Measurements from ENCODE around the gene PIGU. TPM values are rescaled to one million over a fixed set of nuclear protein-coding genes. Genes with fewer than 3 reads are reported as not detected.

PIGU gene
- total RNA-seq, 5 donors from 2014 or later (not counting 1 experiment from before 2014, with no cell fraction given), result 8.6 to 17.1 (median 13.6) TPM

- Mint-ChIP-seq H3K27ac (no peak overlapping the region), H3K4me3 (no peak overlapping the region), H3K9me3 (no peaks in the 10 kb centered on the region), H3K4me1 (peaks cover 15 to 34% (median 19%) of the 10 kb centered on the region in 3 donors), H3K27me3 (no peaks in the 10 kb centered on the region), H3K36me3 (peaks cover 41% of the 10 kb centered on the region)
- Histone ChIP-seq H3K27ac (ENCODE audit: low read length) (no peak overlapping the region), H3K36me3 (ENCODE audit: control insufficient read depth in 2 of 2, extremely low read depth in 1 of 2, insufficient read depth in 1 of 2, low read length in 1 of 2) (peaks cover 27 to 76% of the 10 kb centered on the region in 2 donors), H3K27me3 (replicated peaks in 1 of 2; ENCODE audit: control insufficient read depth in 2 of 2, extremely low read depth in 1 of 2, insufficient read depth in 2 of 2, low read length in 1 of 2) (no peaks in the 10 kb centered on the region), H3K4me3 (ENCODE audit: control insufficient read depth in 1 of 2, extremely low read depth in 1 of 2, low read length in 1 of 2) (no peak overlapping the region), H3K9me3 (no peaks in the 10 kb centered on the region), H3K4me1 (ENCODE audit: control insufficient read depth in 1 of 2, extremely low read depth in 1 of 2, insufficient read depth in 2 of 2, low read length in 2 of 2) (peaks cover 0 to 26% of the 10 kb centered on the region in 2 experiments)
- ATAC-seq (replicated peaks in 1 of 4) (no peak), DNase-seq (no peak)
- ChIA-PET CTCF (interaction anchor here (0.6 to 1.6 kb wide), 5 partner anchors 69 to 783 kb away, joined by 3 to 8 read pairs (median 6); no protein-coding TSS in a partner anchor), POLR2A (no interaction called here)
- 91% methylated on average over 8 of the region's 8 CpGs for WGBS (ENCODE audit: insufficient coverage)
Measured at GRCh38 chr20:34537651-34538050, 139.2 kb downstream of the PIGU start.

- CTCF ChIA-PET, result interaction anchor here in 1 of 2 donors (0.7 to 1.6 kb wide), 3 partner anchors 69 to 233 kb away, joined by 3 to 6 read pairs (median 3); no protein-coding TSS in a partner anchor
- H3K36me3 Mint-ChIP-seq, result peaks cover 41% of the 10 kb centered on the region
- H3K27ac ChIP-seq (ENCODE audit: low read length), result no peak overlapping the region
- ATAC-seq (replicated peaks in 1 of 4), result peak; percentile 49 to 53 (median 50)
- H3K4me1 Mint-ChIP-seq, result peaks cover 15 to 26% (median 16%) of the 10 kb centered on the region in 3 donors
- H3K27me3 ChIP-seq (replicated peaks in 1 of 2; ENCODE audit: control insufficient read depth in 2 of 2, extremely low read depth in 1 of 2, insufficient read depth in 2 of 2, low read length in 1 of 2), result no peaks in the 10 kb centered on the region
- H3K4me3 Mint-ChIP-seq, result no peak overlapping the region
- no peak overlapping the region for H3K4me3 ChIP-seq (ENCODE audit: control insufficient read depth in 1 of 2, extremely low read depth in 1 of 2, low read length in 1 of 2)
- WGBS (ENCODE audit: insufficient coverage), result 88% methylated on average over 9 of the region's 10 CpGs
- no peaks in the 10 kb centered on the region for H3K27me3 Mint-ChIP-seq
- peak in 21 of 35 experiments; percentile 22 to 56 (median 35) for DNase-seq
- no peaks in the 10 kb centered on the region for H3K9me3 ChIP-seq
- POLR2A ChIA-PET, result interaction anchor here in 1 of 2 donors (0.6 kb wide), 1 partner anchor 626 kb away, joined by 11 read pairs; no protein-coding TSS in a partner anchor
- no peaks in the 10 kb centered on the region for H3K9me3 Mint-ChIP-seq
- H3K36me3 ChIP-seq (ENCODE audit: control insufficient read depth in 2 of 2, extremely low read depth in 1 of 2, insufficient read depth in 1 of 2, low read length in 1 of 2), result peaks cover 27 to 78% of the 10 kb centered on the region in 2 donors
- H3K4me1 ChIP-seq (ENCODE audit: control insufficient read depth in 1 of 2, extremely low read depth in 1 of 2, insufficient read depth in 2 of 2, low read length in 2 of 2), result peaks cover 0 to 18% of the 10 kb centered on the region in 2 experiments
- H3K27ac Mint-ChIP-seq, result peak overlapping the region in 1 of 2 donors; percentile 64
Measured at GRCh38 chr20:34536798-34537394, 140.0 kb downstream of the PIGU start.

GRCh38 chr20:34535857-34536256, 141.0 kb downstream of the PIGU start:
- ATAC-seq (replicated peaks in 1 of 4) (no peak), DNase-seq (no peak)
- Histone ChIP-seq H3K9me3 (no peaks in the 10 kb centered on the region), H3K36me3 (ENCODE audit: control insufficient read depth in 2 of 2, extremely low read depth in 1 of 2, insufficient read depth in 1 of 2, low read length in 1 of 2) (peaks cover 27 to 78% of the 10 kb centered on the region in 2 donors), H3K27me3 (replicated peaks in 1 of 2; ENCODE audit: control insufficient read depth in 2 of 2, extremely low read depth in 1 of 2, insufficient read depth in 2 of 2, low read length in 1 of 2) (no peaks in the 10 kb centered on the region), H3K4me1 (ENCODE audit: control insufficient read depth in 1 of 2, extremely low read depth in 1 of 2, insufficient read depth in 2 of 2, low read length in 2 of 2) (peaks cover 0 to 8% of the 10 kb centered on the region in 2 experiments), H3K27ac (ENCODE audit: low read length) (no peak overlapping the region), H3K4me3 (ENCODE audit: control insufficient read depth in 1 of 2, extremely low read depth in 1 of 2, low read length in 1 of 2) (no peak overlapping the region)
- WGBS (ENCODE audit: insufficient coverage), result 88% methylated on average over 2 of the region's 2 CpGs
- Mint-ChIP-seq H3K27me3 (no peaks in the 10 kb centered on the region), H3K36me3 (peaks cover 39% of the 10 kb centered on the region), H3K9me3 (no peaks in the 10 kb centered on the region), H3K4me1 (peaks cover 8 to 20% (median 13%) of the 10 kb centered on the region in 3 donors), H3K27ac (no peak overlapping the region), H3K4me3 (no peak overlapping the region)
- ChIA-PET POLR2A (interaction anchor here in 1 of 2 donors (0.6 kb wide), 1 partner anchor 627 kb away, joined by 11 read pairs; no protein-coding TSS in a partner anchor), CTCF (interaction anchor here in 1 of 2 donors (1.6 kb wide), 1 partner anchor 234 kb away, joined by 6 read pairs; no protein-coding TSS in a partner anchor)

GRCh38 chr20:34535301-34535840, 141.5 kb downstream of the PIGU start:
- Mint-ChIP-seq H3K4me1 (peaks cover 6 to 18% (median 13%) of the 10 kb centered on the region in 3 donors), H3K4me3 (no peak overlapping the region), H3K9me3 (no peaks in the 10 kb centered on the region), H3K36me3 (peaks cover 37% of the 10 kb centered on the region), H3K27ac (no peak overlapping the region), H3K27me3 (no peaks in the 10 kb centered on the region)
- no peaks in the 10 kb centered on the region for H3K9me3 ChIP-seq
- H3K36me3 ChIP-seq (ENCODE audit: control insufficient read depth in 2 of 2, extremely low read depth in 1 of 2, insufficient read depth in 1 of 2, low read length in 1 of 2), result peaks cover 29 to 78% of the 10 kb centered on the region in 2 donors
- no peak for DNase-seq
- H3K4me3 ChIP-seq (ENCODE audit: control insufficient read depth in 1 of 2, extremely low read depth in 1 of 2, low read length in 1 of 2), result no peak overlapping the region
- ChIA-PET CTCF (interaction anchor here in 1 of 2 donors (1.0 kb wide), 1 partner anchor 18 kb away, joined by 3 read pairs; no protein-coding TSS in a partner anchor), POLR2A (no interaction called here)
- H3K27me3 ChIP-seq (replicated peaks in 1 of 2; ENCODE audit: control insufficient read depth in 2 of 2, extremely low read depth in 1 of 2, insufficient read depth in 2 of 2, low read length in 1 of 2), result no peaks in the 10 kb centered on the region
- H3K4me1 ChIP-seq (ENCODE audit: control insufficient read depth in 1 of 2, extremely low read depth in 1 of 2, insufficient read depth in 2 of 2, low read length in 2 of 2), result peaks cover 0 to 5% of the 10 kb centered on the region in 2 experiments
- no peak for ATAC-seq (replicated peaks in 1 of 4)
- 92% methylated on average over 13 of the region's 15 CpGs for WGBS (ENCODE audit: insufficient coverage)
- no peak overlapping the region for H3K27ac ChIP-seq (ENCODE audit: low read length)

GRCh38 chr20:34534391-34535165, 142.3 kb downstream of the PIGU start:
- Mint-ChIP-seq H3K4me3 (no peak overlapping the region), H3K27ac (no peak overlapping the region), H3K9me3 (no peaks in the 10 kb centered on the region), H3K27me3 (no peaks in the 10 kb centered on the region), H3K4me1 (peaks cover 6 to 16% (median 12%) of the 10 kb centered on the region in 3 donors), H3K36me3 (peaks cover 31% of the 10 kb centered on the region)
- 100% methylated on average over 5 of the region's 15 CpGs for WGBS (ENCODE audit: insufficient coverage)
- Histone ChIP-seq H3K9me3 (no peaks in the 10 kb centered on the region), H3K27ac (ENCODE audit: low read length) (no peak overlapping the region), H3K27me3 (replicated peaks in 1 of 2; ENCODE audit: control insufficient read depth in 2 of 2, extremely low read depth in 1 of 2, insufficient read depth in 2 of 2, low read length in 1 of 2) (no peaks in the 10 kb centered on the region), H3K4me1 (ENCODE audit: control insufficient read depth in 1 of 2, extremely low read depth in 1 of 2, insufficient read depth in 2 of 2, low read length in 2 of 2) (no peaks in the 10 kb centered on the region), H3K4me3 (ENCODE audit: control insufficient read depth in 1 of 2, extremely low read depth in 1 of 2, low read length in 1 of 2) (no peak overlapping the region), H3K36me3 (ENCODE audit: control insufficient read depth in 2 of 2, extremely low read depth in 1 of 2, insufficient read depth in 1 of 2, low read length in 1 of 2) (peaks cover 26 to 79% of the 10 kb centered on the region in 2 donors)
- ChIA-PET CTCF (interaction anchor here in 1 of 2 donors (1.0 kb wide), 1 partner anchor 17 kb away, joined by 3 read pairs; no protein-coding TSS in a partner anchor), POLR2A (no interaction called here)
- DNase-seq (no peak), ATAC-seq (replicated peaks in 1 of 4) (no peak)

- Mint-ChIP-seq H3K4me1 (peaks cover 4 to 12% (median 10%) of the 10 kb centered on the region in 3 donors), H3K27ac (no peak overlapping the region), H3K27me3 (no peaks in the 10 kb centered on the region), H3K4me3 (no peak overlapping the region), H3K36me3 (peaks cover 41% of the 10 kb centered on the region), H3K9me3 (no peaks in the 10 kb centered on the region)
- ChIA-PET CTCF (no interaction called here), POLR2A (no interaction called here)
- Histone ChIP-seq H3K4me1 (ENCODE audit: control insufficient read depth in 1 of 2, extremely low read depth in 1 of 2, insufficient read depth in 2 of 2, low read length in 2 of 2) (no peaks in the 10 kb centered on the region), H3K9me3 (no peaks in the 10 kb centered on the region), H3K4me3 (ENCODE audit: control insufficient read depth in 1 of 2, extremely low read depth in 1 of 2, low read length in 1 of 2) (no peak overlapping the region), H3K27ac (ENCODE audit: low read length) (no peak overlapping the region), H3K36me3 (ENCODE audit: control insufficient read depth in 2 of 2, extremely low read depth in 1 of 2, insufficient read depth in 1 of 2, low read length in 1 of 2) (peaks cover 25 to 89% of the 10 kb centered on the region in 2 donors), H3K27me3 (replicated peaks in 1 of 2; ENCODE audit: control insufficient read depth in 2 of 2, extremely low read depth in 1 of 2, insufficient read depth in 2 of 2, low read length in 1 of 2) (no peaks in the 10 kb centered on the region)
- ATAC-seq (replicated peaks in 1 of 4) (no peak), DNase-seq (no peak)
- WGBS (ENCODE audit: insufficient coverage), result 99% methylated on average over 7 of the region's 7 CpGs
Measured at GRCh38 chr20:34532756-34533155, 144.1 kb downstream of the PIGU start.

Data from T-cell (primary cell).